Measurements from ENCODE around the gene RPS14. TPM values are rescaled to one million over a fixed set of nuclear protein-coding genes. Genes with fewer than 3 reads are reported as not detected.
A peak's percentile ranks its signal among the peaks of the same experiment; 100 is the strongest.

Gene RPS14
- total and polyA plus RNA-seq, 10 of the 15 experiments (the other 5 are each of a cell fraction or from before 2014, with no cell fraction given): 2,295 to 4,047 (median 2,787) TPM

GRCh38 chr5:150408231-150408943 lies 41.2 kb downstream of the RPS14 start (continued):
- TF ChIP-seq CHD4 (IDR thresholded peaks at IDR 0.05) (no peak), EGR1 (IDR thresholded peaks at IDR 0.05; ENCODE audit: borderline replicate concordance in 1 of 2, low read depth in 2 of 2, low read length in 2 of 2) (peak in 1 of 2 experiments; percentile 39; a peak in 1 of 3 replicates), PML (IDR thresholded peaks at IDR 0.05; ENCODE audit: low read length) (no peak), IRF5 (IDR thresholded peaks at IDR 0.05; ENCODE audit: borderline replicate concordance) (no peak), SMAD5 (IDR thresholded peaks at IDR 0.05; ENCODE audit: low read depth) (peak; percentile 85), POU2F2 (IDR thresholded peaks at IDR 0.05; ENCODE audit: borderline replicate concordance, low read depth, low read length) (peak; percentile 85; the same call in 2 of the 3 replicates), EED (IDR thresholded peaks at IDR 0.05; ENCODE audit: low read depth) (0 out of 2 replicates have a peak, but pooled peaks have one; percentile 8), CHD2 (IDR thresholded peaks at IDR 0.05; ENCODE audit: borderline replicate concordance, low read depth, low read length) (0 out of 2 replicates have a peak, but pooled peaks have one; percentile 39), SREBF2 (IDR thresholded peaks at IDR 0.05; ENCODE audit: low read length) (no peak), HDAC2 (IDR thresholded peaks at IDR 0.05) (no peak), FOXM1 (IDR thresholded peaks at IDR 0.05; ENCODE audit: low read depth, low read length) (no peak), GATAD2B (conservative IDR thresholded peaks at IDR 0.05; ENCODE audit: low read depth) (no peak), TAF1 (IDR thresholded peaks at IDR 0.05; ENCODE audit: borderline replicate concordance, low read depth, low read length) (no peak), MEF2A (IDR thresholded peaks at IDR 0.05; ENCODE audit: insufficient read depth, low read depth, low read length) (0 out of 2 replicates have a peak, but pooled peaks have one; percentile 6), REST (IDR thresholded peaks at IDR 0.05; ENCODE audit: low read depth, low read length) (no peak), IKZF1 (conservative IDR thresholded peaks at IDR 0.05) (0 out of 2 replicates have a peak, but pooled peaks have one; percentile 1), PKNOX1 (IDR thresholded peaks at IDR 0.05) (peak; percentile 55; the same call in 1 of the 2 replicates), YBX1 (IDR thresholded peaks at IDR 0.05) (no peak), LARP7 (IDR thresholded peaks at IDR 0.05) (peak; percentile 23), JUND (IDR thresholded peaks at IDR 0.05; ENCODE audit: low read depth, low read length) (no peak), ZNF24 (IDR thresholded peaks at IDR 0.05) (no peak)
- TF ChIP-seq, protein P1, sequence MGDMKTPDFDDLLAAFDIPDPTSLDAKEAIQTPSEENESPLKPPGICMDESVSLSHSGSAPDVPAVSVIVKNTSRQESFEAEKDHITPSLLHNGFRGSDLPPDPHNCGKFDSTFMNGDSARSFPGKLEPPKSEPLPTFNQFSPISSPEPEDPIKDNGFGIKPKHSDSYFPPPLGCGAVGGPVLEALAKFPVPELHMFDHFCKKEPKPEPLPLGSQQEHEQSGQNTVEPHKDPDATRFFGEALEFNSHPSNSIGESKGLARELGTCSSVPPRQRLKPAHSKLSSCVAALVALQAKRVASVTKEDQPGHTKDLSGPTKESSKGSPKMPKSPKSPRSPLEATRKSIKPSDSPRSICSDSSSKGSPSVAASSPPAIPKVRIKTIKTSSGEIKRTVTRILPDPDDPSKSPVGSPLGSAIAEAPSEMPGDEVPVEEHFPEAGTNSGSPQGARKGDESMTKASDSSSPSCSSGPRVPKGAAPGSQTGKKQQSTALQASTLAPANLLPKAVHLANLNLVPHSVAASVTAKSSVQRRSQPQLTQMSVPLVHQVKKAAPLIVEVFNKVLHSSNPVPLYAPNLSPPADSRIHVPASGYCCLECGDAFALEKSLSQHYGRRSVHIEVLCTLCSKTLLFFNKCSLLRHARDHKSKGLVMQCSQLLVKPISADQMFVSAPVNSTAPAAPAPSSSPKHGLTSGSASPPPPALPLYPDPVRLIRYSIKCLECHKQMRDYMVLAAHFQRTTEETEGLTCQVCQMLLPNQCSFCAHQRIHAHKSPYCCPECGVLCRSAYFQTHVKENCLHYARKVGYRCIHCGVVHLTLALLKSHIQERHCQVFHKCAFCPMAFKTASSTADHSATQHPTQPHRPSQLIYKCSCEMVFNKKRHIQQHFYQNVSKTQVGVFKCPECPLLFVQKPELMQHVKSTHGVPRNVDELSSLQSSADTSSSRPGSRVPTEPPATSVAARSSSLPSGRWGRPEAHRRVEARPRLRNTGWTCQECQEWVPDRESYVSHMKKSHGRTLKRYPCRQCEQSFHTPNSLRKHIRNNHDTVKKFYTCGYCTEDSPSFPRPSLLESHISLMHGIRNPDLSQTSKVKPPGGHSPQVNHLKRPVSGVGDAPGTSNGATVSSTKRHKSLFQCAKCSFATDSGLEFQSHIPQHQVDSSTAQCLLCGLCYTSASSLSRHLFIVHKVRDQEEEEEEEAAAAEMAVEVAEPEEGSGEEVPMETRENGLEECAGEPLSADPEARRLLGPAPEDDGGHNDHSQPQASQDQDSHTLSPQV (IDR thresholded peaks at IDR 0.05): no peak

All from GM12878 (cell line).